K562 (cell line): Measurements from ENCODE around the gene ARID4B. TPM values are rescaled to one million over a fixed set of nuclear protein-coding genes. Genes with fewer than 3 reads are reported as not detected.
A peak's percentile ranks its signal among the peaks of the same experiment; 100 is the strongest.

Source experiments
- CBFA2T2 ChIP-seq: fragments of 450-650 bp; conservative IDR thresholded peaks from 2 replicates; pipeline ENCODE4 v1.6.1; 2017; ENCODE audit warnings: mild to moderate bottlenecking
- ELF2 ChIP-seq: fragments of 250-450 bp; sonication (Bioruptor Pico); IDR thresholded peaks from 2 replicates; pipeline ENCODE4 v1.5.0; 2021; ENCODE audit warnings: mild to moderate bottlenecking
- KDM5B ChIP-seq: fragments of 200-600 bp; sonication (generic); IDR thresholded peaks from 2 replicates; pipeline ENCODE4 v1.6.1; 2012; ENCODE audit warnings: low read depth, mild to moderate bottlenecking, moderate library complexity, low read length, control low read depth, inconsistent platforms; ENCODE audit not compliant: insufficient replicate concordance
- NBN ChIP-seq: fragments of 450-650 bp; IDR thresholded peaks from 2 replicates; pipeline ENCODE4 v1.6.1; 2016; ENCODE audit warnings: low read depth, mild to moderate bottlenecking
- PYGO2 ChIP-seq: fragments of 450-650 bp; IDR thresholded peaks from 2 replicates; pipeline ENCODE4 v1.6.1; 2016; ENCODE audit warnings: mild to moderate bottlenecking, missing genetic modification characterization, moderate library complexity, missing compliant biosample characterization
- TSHZ1 ChIP-seq: fragments of 250-450 bp; sonication (Bioruptor Pico); IDR thresholded peaks from 2 replicates; pipeline ENCODE4 v1.4.0; 2020; ENCODE audit warnings: mild to moderate bottlenecking, moderate library complexity
- XRCC3 ChIP-seq: fragments of 450-650 bp; IDR thresholded peaks from 2 replicates; pipeline ENCODE4 v1.6.1; 2017; ENCODE audit warnings: mild to moderate bottlenecking, moderate library complexity
- ZBTB1 ChIP-seq: sonication (generic); formaldehyde crosslinking; IDR thresholded peaks from 2 replicates; pipeline ENCODE4 v1.8.1; 2023; ENCODE audit warnings: missing genetic modification reagents, low read depth, mild to moderate bottlenecking, borderline replicate concordance
- ZBTB17 ChIP-seq: fragments of 450-650 bp; formaldehyde crosslinking; IDR thresholded peaks from 2 replicates; pipeline ENCODE4 v1.4.0; 2020; ENCODE audit warnings: mild to moderate bottlenecking
- ZBTB8A ChIP-seq: fragments of 450-650 bp; IDR thresholded peaks from 2 replicates; pipeline ENCODE4 v1.6.1; 2018; ENCODE audit warnings: mild to moderate bottlenecking, moderate library complexity; ENCODE audit not compliant: partially characterized antibody
- ZNF277 ChIP-seq: fragments of 250-450 bp; sonication (Bioruptor Pico); IDR thresholded peaks from 2 replicates; pipeline ENCODE4 v1.8.0; 2022; ENCODE audit warnings: inconsistent platforms, mild to moderate bottlenecking, moderate library complexity, borderline replicate concordance
- ZNF444 ChIP-seq: fragments of 250-450 bp; sonication (Bioruptor Pico); IDR thresholded peaks from 2 replicates; pipeline ENCODE4 v1.4.0; 2020; ENCODE audit warnings: mild to moderate bottlenecking, moderate library complexity
- polyA plus RNA-seq, 8 experiments: library from polyadenylated mRNA; depleted of rRNA in 4 of 8; stranded (reverse) in 5 of 8; unstranded in 3 of 8; fragments of >200 nt; fragmentation: Nextera tagmentation in 2 of 8; fragmentation: Illumina TruSeq in 1 of 8; extraction: Ambion mirVana in 2 of 8; extraction: Trizol in 1 of 8; gene quantifications; 2 replicates each; pipeline versions ENCODE4 v1.2.1 to v1.2.3, GENCODE V29; 2011 to 2014; ENCODE audit warnings: inconsistent platforms in 1 of 8, missing spikeins in 1 of 8
- total RNA-seq, 7 experiments: library from RNA; depleted of rRNA in 6 of 7; stranded (reverse); fragments of >200 nt in 6 of 7; fragmentation: Illumina TruSeq in 2 of 7; extraction: Trizol in 2 of 7; gene quantifications; 2 replicates each; pipeline versions ENCODE4 v1.2.1 to v1.2.3, GENCODE V29; 2011 to 2021; ENCODE audit warnings: low replicate concordance in 1 of 7
- TF ChIP-seq, protein P1 (sequence below): fragments of 250-450 bp; sonication (Bioruptor Pico); IDR thresholded peaks from 2 replicates; pipeline ENCODE4 v1.9.0; 2021; ENCODE audit warnings: mild to moderate bottlenecking
- TF ChIP-seq, protein P2 (sequence below), 2 experiments: IDR thresholded peaks in 1 of 2; conservative IDR thresholded peaks in 1 of 2; 2 replicates each; pipeline ENCODE4 v1.6.1; 2016; ENCODE audit warnings: low read depth in 2 of 2, mild to moderate bottlenecking in 1 of 2, missing compliant biosample characterization in 1 of 2, missing genetic modification characterization in 1 of 2, moderate library complexity in 1 of 2

The ARID4B gene
- total and polyA plus RNA-seq, 9 of the 15 experiments (the other 6 are each of a cell fraction or from before 2014, with no cell fraction given), result 8.4 to 38.9 (median 18.5) TPM

GRCh38 chr1:235128456-235129328 lies 199.3 kb downstream of the ARID4B start, which contains the start of gene TOMM20 (continued):
- TF ChIP-seq ZNF277 (CRISPR knock-in tag) (no peak), CBFA2T2 (peak; percentile 73), KDM5B (peak; percentile 96), PYGO2 (0 out of 2 replicates have a peak, but pooled peaks have one; percentile 51), XRCC3 (no peak), ZNF444 (CRISPR knock-in tag) (no peak), ZBTB8A (no peak), ZBTB17 (peak; percentile 72), ELF2 (peak; percentile 31; the same call in 1 of the 2 replicates), TSHZ1 (no peak), NBN (no peak; the same call in 1 of the 2 replicates), ZBTB1 (CRISPR knock-in tag) (peak; percentile 96)
- TF ChIP-seq, protein P1, sequence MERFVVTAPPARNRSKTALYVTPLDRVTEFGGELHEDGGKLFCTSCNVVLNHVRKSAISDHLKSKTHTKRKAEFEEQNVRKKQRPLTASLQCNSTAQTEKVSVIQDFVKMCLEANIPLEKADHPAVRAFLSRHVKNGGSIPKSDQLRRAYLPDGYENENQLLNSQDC, result peak; percentile 83; the same call in 1 of the 2 replicates
- TF ChIP-seq, protein P2, sequence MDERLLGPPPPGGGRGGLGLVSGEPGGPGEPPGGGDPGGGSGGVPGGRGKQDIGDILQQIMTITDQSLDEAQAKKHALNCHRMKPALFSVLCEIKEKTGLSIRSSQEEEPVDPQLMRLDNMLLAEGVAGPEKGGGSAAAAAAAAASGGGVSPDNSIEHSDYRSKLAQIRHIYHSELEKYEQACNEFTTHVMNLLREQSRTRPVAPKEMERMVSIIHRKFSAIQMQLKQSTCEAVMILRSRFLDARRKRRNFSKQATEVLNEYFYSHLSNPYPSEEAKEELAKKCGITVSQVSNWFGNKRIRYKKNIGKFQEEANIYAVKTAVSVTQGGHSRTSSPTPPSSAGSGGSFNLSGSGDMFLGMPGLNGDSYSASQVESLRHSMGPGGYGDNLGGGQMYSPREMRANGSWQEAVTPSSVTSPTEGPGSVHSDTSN (CRISPR knock-in tag; IDR thresholded peaks at IDR 0.05; ENCODE audit: low read depth), result no peak
- TF ChIP-seq, protein P2 (tag; conservative IDR thresholded peaks at IDR 0.05; ENCODE audit: low read depth), result 0 out of 2 replicates have a peak, but pooled peaks have one; percentile 16
